PC-3 (cell line): ENCODE data around the gene FSIP1.

Source experiments
- EZH2 ChIP-seq: fragments of 300-600 bp; sonication (generic); IDR thresholded peaks from one replicate; pipeline ENCODE4 v1.6.1; 2017; ENCODE audit warnings: antibody characterized with exemption, mild to moderate bottlenecking, low read length; ENCODE audit not compliant: unreplicated experiment
- EZH2phosphoT487 ChIP-seq: fragments of 300-600 bp; sonication (generic); IDR thresholded peaks from 2 replicates; pipeline ENCODE4 v1.6.1; 2018; ENCODE audit warnings: mild to moderate bottlenecking, antibody characterized with exemption, low read length, borderline replicate concordance
- TF ChIP-seq, protein P1 (sequence below): fragments of 300-600 bp; sonication (generic); conservative IDR thresholded peaks from 2 replicates; pipeline ENCODE4 v1.5.1; 2017; ENCODE audit warnings: antibody characterized with exemption, low read depth, mild to moderate bottlenecking, low read length

DNA sequence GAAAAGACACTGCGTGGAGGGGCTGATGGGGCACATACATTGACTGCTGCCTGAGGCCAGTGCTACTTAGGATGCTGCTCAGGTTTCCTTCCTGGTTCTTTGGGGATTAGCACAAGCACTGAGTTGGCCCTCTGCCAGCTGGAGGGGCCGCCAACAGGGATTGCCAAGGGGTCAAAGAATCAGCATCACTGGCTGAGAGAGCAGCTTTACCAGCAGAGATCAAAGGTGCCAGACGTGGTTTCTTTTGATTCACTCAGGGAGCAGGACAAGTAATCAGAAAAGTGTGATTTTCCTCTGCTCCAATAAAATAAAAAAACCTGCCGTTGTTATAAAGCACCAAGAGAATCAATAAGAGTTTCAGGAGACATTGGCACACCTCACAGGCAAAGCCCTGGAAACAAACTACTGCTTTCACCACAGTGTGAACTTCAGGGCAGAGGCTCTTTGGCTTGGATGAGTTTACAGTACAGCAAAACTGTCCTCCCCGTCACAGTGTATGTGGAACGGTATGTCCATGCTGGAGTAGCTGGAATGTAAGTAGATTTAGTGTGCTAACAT lies 45.8 kb upstream of the FSIP1 start:
- TF ChIP-seq, protein P1, sequence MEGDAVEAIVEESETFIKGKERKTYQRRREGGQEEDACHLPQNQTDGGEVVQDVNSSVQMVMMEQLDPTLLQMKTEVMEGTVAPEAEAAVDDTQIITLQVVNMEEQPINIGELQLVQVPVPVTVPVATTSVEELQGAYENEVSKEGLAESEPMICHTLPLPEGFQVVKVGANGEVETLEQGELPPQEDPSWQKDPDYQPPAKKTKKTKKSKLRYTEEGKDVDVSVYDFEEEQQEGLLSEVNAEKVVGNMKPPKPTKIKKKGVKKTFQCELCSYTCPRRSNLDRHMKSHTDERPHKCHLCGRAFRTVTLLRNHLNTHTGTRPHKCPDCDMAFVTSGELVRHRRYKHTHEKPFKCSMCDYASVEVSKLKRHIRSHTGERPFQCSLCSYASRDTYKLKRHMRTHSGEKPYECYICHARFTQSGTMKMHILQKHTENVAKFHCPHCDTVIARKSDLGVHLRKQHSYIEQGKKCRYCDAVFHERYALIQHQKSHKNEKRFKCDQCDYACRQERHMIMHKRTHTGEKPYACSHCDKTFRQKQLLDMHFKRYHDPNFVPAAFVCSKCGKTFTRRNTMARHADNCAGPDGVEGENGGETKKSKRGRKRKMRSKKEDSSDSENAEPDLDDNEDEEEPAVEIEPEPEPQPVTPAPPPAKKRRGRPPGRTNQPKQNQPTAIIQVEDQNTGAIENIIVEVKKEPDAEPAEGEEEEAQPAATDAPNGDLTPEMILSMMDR: no peak
- TF ChIP-seq EZH2 (no peak), EZH2phosphoT487 (no peak)
